Measurements from ENCODE around the gene PBX1. TPM values are rescaled to one million over a fixed set of nuclear protein-coding genes. Genes with fewer than 3 reads are reported as not detected.
"Not testable (repeated sequence)": the region's sequence is repeated elsewhere in the genome, so short reads cannot be mapped to it uniquely, and the experiment has no call there.

PBX1 gene
- total and polyA plus RNA-seq, 3 experiments from 2014 or later, result 0.05 to 0.16 (median 0.13) TPM

DNA sequence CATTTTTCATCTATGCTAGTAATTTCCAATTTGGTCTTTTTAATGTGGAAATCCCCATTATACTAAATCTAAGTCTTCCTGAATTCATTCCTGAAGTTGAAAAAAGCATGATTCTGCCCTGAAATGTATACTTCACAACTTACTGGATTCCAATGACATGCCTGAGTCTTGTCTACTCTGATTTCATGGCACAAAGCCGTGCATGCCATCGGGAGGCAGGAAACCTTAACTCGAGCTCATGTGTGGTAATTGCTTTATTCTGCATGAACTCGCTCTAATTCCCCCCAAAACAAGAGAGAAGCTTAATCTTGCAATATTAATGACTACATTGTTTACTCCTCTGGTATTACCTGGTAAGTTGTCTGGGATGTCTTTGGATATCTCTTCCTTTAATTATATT lies 39.6 kb upstream of the PBX1 start:
- POLR2A ChIA-PET, result no interaction called here

DNA sequence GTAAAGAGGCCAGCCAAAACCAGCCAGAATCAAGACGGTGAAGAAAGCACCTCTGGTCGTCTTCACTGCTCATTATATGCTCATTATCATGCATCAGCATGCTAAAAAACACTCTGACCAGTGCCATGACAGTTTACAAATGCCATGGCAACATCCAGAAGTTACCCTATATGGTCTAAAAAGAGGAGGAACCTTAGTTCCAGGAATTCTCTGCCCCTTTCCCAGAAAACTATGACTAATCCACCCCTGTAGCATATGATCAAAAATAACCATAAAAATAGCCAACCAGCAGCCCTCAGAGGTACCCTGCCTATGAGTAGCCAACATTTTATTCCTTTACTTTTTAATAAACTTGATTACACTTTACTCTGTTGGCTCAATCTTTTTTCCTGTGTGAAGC lies 34.2 kb upstream of the PBX1 start:
- Histone ChIP-seq H3K27ac (ENCODE audit: low read depth, low read length) (no peak overlapping the region), H3K9me3 (ENCODE audit: low read length) (no peaks in the 10 kb centered on the region), H3K4me1 (ENCODE audit: insufficient read depth, low read length) (no peaks in the 10 kb centered on the region), H3K27me3 (ENCODE audit: insufficient read depth, low read length, poor library complexity, severe bottlenecking) (no peaks in the 10 kb centered on the region), H3K4me3 (ENCODE audit: low read length) (no peak overlapping the region), H3K36me3 (ENCODE audit: insufficient read depth, low read length) (no peaks in the 10 kb centered on the region)
- Mint-ChIP-seq H3K27ac (no peak overlapping the region), H3K36me3 (no peaks in the 10 kb centered on the region), H3K4me3 (no peak overlapping the region), H3K9me3 (peaks cover 11 to 29% (median 16%) of the 10 kb centered on the region in 5 donors), H3K4me1 (no peaks in the 10 kb centered on the region), H3K27me3 (peaks cover 0 to 2% of the 10 kb centered on the region in 2 donors)
- CTCF ChIA-PET, result no interaction called here
- DNase-seq, result no peak
- POLR2A ChIA-PET, result no interaction called here

More for the DNA sequence above, 39.6 kb upstream of the PBX1 start:
- H3K27ac Mint-ChIP-seq, result no peak overlapping the region
- H3K9me3 ChIP-seq (ENCODE audit: low read length), result no peaks in the 10 kb centered on the region
- H3K9me3 Mint-ChIP-seq, result peaks cover 2 to 7% (median 3%) of the 10 kb centered on the region in 5 donors
- H3K4me3 Mint-ChIP-seq, result no peak overlapping the region
- H3K4me1 Mint-ChIP-seq, result no peaks in the 10 kb centered on the region
- H3K27me3 ChIP-seq (ENCODE audit: insufficient read depth, low read length, poor library complexity, severe bottlenecking), result no peaks in the 10 kb centered on the region
- no peak overlapping the region for H3K4me3 ChIP-seq (ENCODE audit: low read length)
- no peak for DNase-seq
- no peaks in the 10 kb centered on the region for H3K4me1 ChIP-seq (ENCODE audit: insufficient read depth, low read length)
- CTCF ChIA-PET, result no interaction called here
- no peak overlapping the region for H3K27ac ChIP-seq (ENCODE audit: low read depth, low read length)
- H3K36me3 Mint-ChIP-seq, result no peaks in the 10 kb centered on the region
- peaks cover 0 to 2% of the 10 kb centered on the region in 2 donors for H3K27me3 Mint-ChIP-seq
- no peaks in the 10 kb centered on the region for H3K36me3 ChIP-seq (ENCODE audit: insufficient read depth, low read length)

DNA sequence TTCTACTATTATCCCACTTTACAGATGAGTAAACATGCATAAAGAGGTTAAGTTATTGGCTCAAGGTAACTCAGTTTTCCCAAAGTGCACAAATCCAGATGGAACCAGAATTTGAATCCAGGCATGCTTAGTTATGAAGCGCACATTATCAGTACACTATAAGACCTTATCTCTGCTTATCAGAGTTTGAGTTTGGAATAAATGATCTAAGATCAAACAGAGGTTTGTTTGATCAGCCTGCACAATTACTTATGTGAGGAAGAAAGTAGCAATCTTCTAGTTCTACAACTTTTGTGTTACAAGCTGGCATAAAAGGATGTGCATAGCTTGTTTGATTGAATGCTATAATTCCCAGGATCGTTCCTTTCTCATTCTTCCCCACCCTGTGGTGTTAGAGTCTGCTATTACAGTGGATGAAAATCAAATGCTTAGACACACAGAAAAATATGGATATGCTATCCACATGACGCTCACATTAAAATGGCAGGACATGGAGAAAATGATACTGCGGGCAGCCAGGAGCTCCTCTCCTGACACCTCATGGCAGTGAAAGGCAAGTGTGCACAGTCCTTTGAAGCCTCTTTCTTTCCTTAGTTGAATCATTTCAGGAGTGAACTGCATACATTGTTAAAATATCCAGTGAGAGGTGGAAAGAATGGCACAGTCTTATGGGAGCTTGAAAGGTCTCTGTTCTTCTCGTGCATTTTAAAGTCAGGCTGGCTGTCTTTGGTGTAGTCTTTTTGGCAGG lies 23.9 kb upstream of the PBX1 start:
- CTCF ChIA-PET, result no interaction called here
- POLR2A ChIA-PET, result no interaction called here

DNA sequence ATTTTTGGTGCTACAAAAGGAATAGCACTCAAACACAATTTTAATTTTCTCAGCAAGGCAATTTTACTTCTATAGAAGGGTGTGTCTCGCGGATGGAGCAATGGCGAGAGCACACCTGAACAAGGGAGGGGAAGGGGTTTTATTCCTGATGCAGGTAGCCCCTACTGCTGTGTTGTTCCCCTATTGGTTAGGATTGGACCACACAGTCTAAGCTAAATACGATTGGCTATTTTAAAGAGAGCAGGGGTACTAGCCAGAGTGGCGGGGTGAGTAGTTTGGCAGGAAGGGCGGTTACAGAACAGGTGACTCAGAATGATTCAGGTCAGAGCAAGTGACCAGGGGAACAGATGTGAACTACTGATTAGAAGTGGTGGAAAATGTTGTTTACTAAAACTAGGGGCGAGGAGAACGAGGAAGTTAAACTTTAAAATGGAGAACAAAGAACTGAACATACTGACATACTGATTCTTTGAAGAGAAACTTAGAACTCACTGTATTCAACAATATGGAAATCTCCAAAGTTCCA lies 6.5 kb upstream of the PBX1 start:
- H3K4me3 Mint-ChIP-seq; H3K27me3 ChIP-seq (ENCODE audit: insufficient read depth, low read length, poor library complexity, severe bottlenecking); H3K27ac Mint-ChIP-seq; H3K4me1 ChIP-seq (ENCODE audit: insufficient read depth, low read length); H3K27ac ChIP-seq (ENCODE audit: low read depth, low read length); H3K4me1 Mint-ChIP-seq; H3K27me3 Mint-ChIP-seq; H3K36me3 Mint-ChIP-seq; H3K9me3 ChIP-seq (ENCODE audit: low read length); CTCF ChIA-PET; H3K4me3 ChIP-seq (ENCODE audit: low read length); DNase-seq; POLR2A ChIA-PET; H3K36me3 ChIP-seq (ENCODE audit: insufficient read depth, low read length): not testable (repeated sequence)
- H3K9me3 Mint-ChIP-seq, result peaks cover 13 to 32% (median 23%) of the 10 kb centered on the region in 5 donors

More for the DNA sequence above, 23.9 kb upstream of the PBX1 start:
- H3K9me3 ChIP-seq (ENCODE audit: low read length), result no peaks in the 10 kb centered on the region
- Mint-ChIP-seq H3K4me1 (no peaks in the 10 kb centered on the region), H3K9me3 (peaks cover 0 to 2% (median 0%) of the 10 kb centered on the region in 5 donors), H3K4me3 (no peak overlapping the region), H3K36me3 (no peaks in the 10 kb centered on the region), H3K27me3 (no peaks in the 10 kb centered on the region), H3K27ac (no peak overlapping the region)
- no peak for DNase-seq
- H3K36me3 ChIP-seq (ENCODE audit: insufficient read depth, low read length), result no peaks in the 10 kb centered on the region
- no peaks in the 10 kb centered on the region for H3K27me3 ChIP-seq (ENCODE audit: insufficient read depth, low read length, poor library complexity, severe bottlenecking)
- H3K27ac ChIP-seq (ENCODE audit: low read depth, low read length), result no peak overlapping the region
- no peaks in the 10 kb centered on the region for H3K4me1 ChIP-seq (ENCODE audit: insufficient read depth, low read length)
- no peak overlapping the region for H3K4me3 ChIP-seq (ENCODE audit: low read length)

DNA sequence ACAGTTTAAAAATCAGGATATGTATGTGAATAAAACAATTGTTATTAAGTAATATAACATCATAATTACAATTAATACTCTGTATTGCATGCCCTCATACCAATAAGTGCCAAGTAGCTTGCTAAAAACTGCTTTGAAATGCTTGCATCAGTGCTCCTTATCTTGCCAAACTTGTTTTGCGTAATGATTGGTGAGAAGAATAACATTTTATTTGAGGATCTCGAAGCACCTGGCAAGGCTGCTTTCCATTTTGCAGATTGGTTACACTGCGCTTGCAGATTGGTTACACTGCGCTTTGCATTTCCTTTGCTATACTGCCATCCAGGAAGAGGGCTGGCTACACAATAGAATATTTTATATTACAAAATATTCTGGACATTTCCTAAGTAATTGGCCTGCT lies 1.7 kb upstream of the PBX1 start:
- Histone ChIP-seq H3K36me3 (ENCODE audit: insufficient read depth, low read length) (no peaks in the 10 kb centered on the region), H3K4me1 (ENCODE audit: insufficient read depth, low read length) (peaks cover 9% of the 10 kb centered on the region), H3K27ac (ENCODE audit: low read depth, low read length) (no peak overlapping the region), H3K27me3 (ENCODE audit: insufficient read depth, low read length, poor library complexity, severe bottlenecking) (no peaks in the 10 kb centered on the region), H3K4me3 (ENCODE audit: low read length) (no peak overlapping the region), H3K9me3 (ENCODE audit: low read length) (no peaks in the 10 kb centered on the region)
- peaks cover 3 to 20% (median 13%) of the 10 kb centered on the region in 5 donors for H3K9me3 Mint-ChIP-seq
- H3K36me3 Mint-ChIP-seq, result no peaks in the 10 kb centered on the region
- POLR2A ChIA-PET, result no interaction called here
- peaks cover 2 to 11% (median 10%) of the 10 kb centered on the region in 3 donors for H3K4me1 Mint-ChIP-seq
- H3K27me3 Mint-ChIP-seq, result peaks cover 17 to 31% of the 10 kb centered on the region in 2 donors
- no peak for DNase-seq
- H3K27ac Mint-ChIP-seq, result no peak overlapping the region
- H3K4me3 Mint-ChIP-seq, result no peak overlapping the region
- CTCF ChIA-PET, result no interaction called here

DNA sequence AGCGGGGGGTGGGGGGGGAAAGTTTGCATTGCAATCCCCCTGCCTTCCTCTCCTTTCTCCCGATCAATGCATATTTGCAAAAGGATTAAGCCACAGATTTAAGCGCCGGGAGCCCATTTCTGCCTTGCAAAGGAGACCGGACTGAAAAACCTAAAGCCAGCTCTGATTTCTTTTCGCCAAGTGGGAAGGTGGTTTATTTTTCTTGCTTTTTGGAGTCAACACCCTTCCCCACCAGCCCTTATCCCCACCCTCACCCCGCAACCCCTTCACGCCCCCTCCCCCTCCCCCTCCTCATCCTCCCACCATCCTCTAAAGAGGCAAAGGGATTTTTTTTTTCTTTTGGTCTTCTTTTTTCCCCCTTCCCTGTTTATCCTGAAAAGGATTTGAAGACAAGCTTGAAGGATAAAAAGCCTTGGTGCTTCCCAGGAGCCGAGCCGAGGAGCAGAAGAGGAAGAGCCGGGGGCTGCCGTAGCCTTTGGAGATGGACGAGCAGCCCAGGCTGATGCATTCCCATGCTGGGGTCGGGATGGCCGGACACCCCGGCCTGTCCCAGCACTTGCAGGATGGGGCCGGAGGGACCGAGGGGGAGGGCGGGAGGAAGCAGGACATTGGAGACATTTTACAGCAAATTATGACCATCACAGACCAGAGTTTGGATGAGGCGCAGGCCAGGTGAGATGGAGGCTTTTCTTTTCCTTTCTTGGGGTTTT lies 513 bp downstream of the PBX1 start:
- H3K27me3 ChIP-seq (ENCODE audit: insufficient read depth, low read length, poor library complexity, severe bottlenecking), result no peaks in the 10 kb centered on the region
- H3K36me3 Mint-ChIP-seq, result no peaks in the 10 kb centered on the region
- H3K9me3 Mint-ChIP-seq, result peaks cover 0 to 8% (median 4%) of the 10 kb centered on the region in 5 donors
- H3K4me1 ChIP-seq (ENCODE audit: insufficient read depth, low read length), result peaks cover 9% of the 10 kb centered on the region
- POLR2A ChIA-PET, result no interaction called here
- H3K36me3 ChIP-seq (ENCODE audit: insufficient read depth, low read length), result no peaks in the 10 kb centered on the region
- H3K9me3 ChIP-seq (ENCODE audit: low read length), result no peaks in the 10 kb centered on the region
- H3K27ac Mint-ChIP-seq, result peak overlapping the region in 2 of 8 donors; percentile 38 to 47
- peak overlapping the region; percentile 49 to 88 (median 77) for H3K4me3 Mint-ChIP-seq
- no peak for DNase-seq
- H3K4me1 Mint-ChIP-seq, result peaks cover 2 to 11% (median 10%) of the 10 kb centered on the region in 3 donors
- H3K27ac ChIP-seq (ENCODE audit: low read depth, low read length), result no peak overlapping the region
- peak overlapping the region; percentile 23 for H3K4me3 ChIP-seq (ENCODE audit: low read length)
- CTCF ChIA-PET, result no interaction called here
- peaks cover 17 to 31% of the 10 kb centered on the region in 2 donors for H3K27me3 Mint-ChIP-seq

DNA sequence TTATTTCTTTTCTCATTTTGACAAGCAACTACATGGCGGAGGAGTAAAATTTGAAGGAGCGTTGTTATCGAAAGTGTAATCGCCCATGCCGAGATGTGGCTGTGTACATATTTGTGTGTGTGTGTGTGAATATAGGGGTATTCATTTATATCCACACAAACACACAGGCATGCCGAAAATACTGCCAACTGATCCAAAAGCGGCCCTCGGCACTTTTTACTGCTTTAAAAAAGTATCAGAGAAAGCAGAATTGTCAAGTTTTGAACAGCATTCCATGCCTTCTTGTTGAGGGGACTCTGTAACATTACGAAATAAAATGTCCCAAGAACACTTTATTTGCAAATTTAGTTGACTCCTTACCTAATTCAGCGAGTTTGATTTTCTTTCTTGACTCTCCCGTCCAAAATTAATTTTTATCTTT lies 1.1 kb downstream of the PBX1 start:
- Histone ChIP-seq H3K36me3 (ENCODE audit: insufficient read depth, low read length) (no peaks in the 10 kb centered on the region), H3K4me3 (ENCODE audit: low read length) (peak overlapping the region; percentile 23), H3K27me3 (ENCODE audit: insufficient read depth, low read length, poor library complexity, severe bottlenecking) (no peaks in the 10 kb centered on the region), H3K4me1 (ENCODE audit: insufficient read depth, low read length) (peaks cover 9% of the 10 kb centered on the region), H3K9me3 (ENCODE audit: low read length) (no peaks in the 10 kb centered on the region), H3K27ac (ENCODE audit: low read depth, low read length) (no peak overlapping the region)
- ChIA-PET POLR2A (no interaction called here), CTCF (no interaction called here)
- no peak for DNase-seq
- peak overlapping the region; percentile 49 to 88 (median 77) for H3K4me3 Mint-ChIP-seq
- no peaks in the 10 kb centered on the region for H3K36me3 Mint-ChIP-seq
- H3K27ac Mint-ChIP-seq, result peak overlapping the region in 2 of 8 donors; percentile 38 to 47
- H3K27me3 Mint-ChIP-seq, result peaks cover 18 to 31% of the 10 kb centered on the region in 2 donors
- H3K9me3 Mint-ChIP-seq, result peaks cover 0 to 8% (median 2%) of the 10 kb centered on the region in 5 donors
- H3K4me1 Mint-ChIP-seq, result peaks cover 2 to 11% (median 10%) of the 10 kb centered on the region in 3 donors

DNA sequence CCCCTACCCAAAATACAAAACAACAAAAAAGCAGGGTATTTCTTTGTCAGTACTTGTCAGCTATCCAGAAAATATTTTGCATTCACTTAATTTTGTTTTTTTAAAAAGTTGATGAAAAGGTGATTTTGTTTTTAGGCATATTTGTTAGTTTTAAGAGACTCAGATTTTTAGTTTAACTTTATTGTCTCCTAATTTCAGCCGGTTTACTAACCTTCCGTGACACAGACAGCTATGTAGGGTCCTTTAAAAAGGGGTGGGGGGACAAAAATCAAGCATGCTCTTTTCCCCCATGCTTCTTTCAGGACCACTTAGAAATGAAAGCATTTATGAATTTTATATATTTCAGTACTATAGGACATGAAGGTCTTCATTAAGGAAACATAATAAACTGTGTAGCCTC lies 1.6 kb downstream of the PBX1 start:
- Mint-ChIP-seq H3K27ac (no peak overlapping the region), H3K27me3 (peaks cover 18 to 31% of the 10 kb centered on the region in 2 donors), H3K4me1 (peaks cover 2 to 11% (median 10%) of the 10 kb centered on the region in 3 donors), H3K4me3 (peak overlapping the region in 3 of 7 donors; percentile 13 to 77 (median 40)), H3K9me3 (peaks cover 0 to 8% (median 2%) of the 10 kb centered on the region in 5 donors), H3K36me3 (no peaks in the 10 kb centered on the region)
- no peaks in the 10 kb centered on the region for H3K36me3 ChIP-seq (ENCODE audit: insufficient read depth, low read length)
- peaks cover 9% of the 10 kb centered on the region for H3K4me1 ChIP-seq (ENCODE audit: insufficient read depth, low read length)
- no peak overlapping the region for H3K27ac ChIP-seq (ENCODE audit: low read depth, low read length)
- POLR2A ChIA-PET, result no interaction called here
- DNase-seq, result no peak
- CTCF ChIA-PET, result no interaction called here
- H3K4me3 ChIP-seq (ENCODE audit: low read length), result no peak overlapping the region
- H3K9me3 ChIP-seq (ENCODE audit: low read length), result no peaks in the 10 kb centered on the region
- no peaks in the 10 kb centered on the region for H3K27me3 ChIP-seq (ENCODE audit: insufficient read depth, low read length, poor library complexity, severe bottlenecking)

Measured in CD8-positive, alpha-beta memory T cell (primary cell).